HAP-1 (cell line): Measurements from ENCODE around the gene ARPP19.

Experiments
- DNase-seq, 2 experiments: peaks; one replicate each; pipeline ENCODE4 v3.0.0-alpha.2; 2016 to 2020; ENCODE audit warnings: low spot score in 2 of 2
- H3K27me3 ChIP-seq: fragments of 250-450 bp; sonication (Bioruptor Pico); 2 replicates; pipeline ENCODE4 v1.5.1; 2020; ENCODE audit warnings: low read depth, mild to moderate bottlenecking, moderate library complexity
- H3K36me3 ChIP-seq: fragments of 250-450 bp; sonication (Bioruptor Pico); replicated peaks from 2 replicates; pipeline ENCODE4 v1.5.1; 2020; ENCODE audit warnings: mild to moderate bottlenecking
- H3K4me1 ChIP-seq: fragments of 250-450 bp; sonication (Bioruptor Pico); 2 replicates; pipeline ENCODE4 v1.5.1; 2020; ENCODE audit warnings: mild to moderate bottlenecking
- H3K4me3 ChIP-seq: fragments of 250-450 bp; sonication (Bioruptor Pico); 2 replicates; pipeline ENCODE4 v1.5.1; 2020; ENCODE audit warnings: mild to moderate bottlenecking, moderate library complexity
- H3K9me3 ChIP-seq: fragments of 250-450 bp; sonication (Bioruptor Pico); 2 replicates; pipeline ENCODE4 v1.5.1; 2020; ENCODE audit warnings: mild to moderate bottlenecking, moderate library complexity
- in situ Hi-C: fragments of 300-500 bp; cut with MboI; formaldehyde crosslinking; loops from 3 replicates; pipeline ENCODE4 v1.14.3; 2020; ENCODE audit warnings: low sequenced_read_pairs, inconsistent platforms, mixed read lengths

The ARPP19 gene

GRCh38 chr15:52529341-52529924, 39.4 kb downstream of the ARPP19 start:
- H3K4me3 ChIP-seq, result peak overlapping the region; percentile 32
- H3K27me3 ChIP-seq, result no peaks in the 10 kb centered on the region
- no peaks in the 10 kb centered on the region for H3K9me3 ChIP-seq
- no peak for DNase-seq
- in situ Hi-C loops, result no loop called here
- H3K36me3 ChIP-seq, result no peaks in the 10 kb centered on the region
- H3K4me1 ChIP-seq, result peaks cover 23% of the 10 kb centered on the region

GRCh38 chr15:52528564-52529340, 40.1 kb downstream of the ARPP19 start, which contains the start of gene MYO5A:
MYO5A (minus strand) TSS chr15:52528880; CDS start chr15:52528806, 74 bp downstream.
- peak; percentile 56 to 79 for DNase-seq
- Histone ChIP-seq H3K36me3 (no peaks in the 10 kb centered on the region), H3K9me3 (no peaks in the 10 kb centered on the region), H3K4me1 (peaks cover 23% of the 10 kb centered on the region), H3K27me3 (no peaks in the 10 kb centered on the region), H3K4me3 (peak within 1 kb of the TSS; percentile 85)
- in situ Hi-C loops, result no loop called here

DNA sequence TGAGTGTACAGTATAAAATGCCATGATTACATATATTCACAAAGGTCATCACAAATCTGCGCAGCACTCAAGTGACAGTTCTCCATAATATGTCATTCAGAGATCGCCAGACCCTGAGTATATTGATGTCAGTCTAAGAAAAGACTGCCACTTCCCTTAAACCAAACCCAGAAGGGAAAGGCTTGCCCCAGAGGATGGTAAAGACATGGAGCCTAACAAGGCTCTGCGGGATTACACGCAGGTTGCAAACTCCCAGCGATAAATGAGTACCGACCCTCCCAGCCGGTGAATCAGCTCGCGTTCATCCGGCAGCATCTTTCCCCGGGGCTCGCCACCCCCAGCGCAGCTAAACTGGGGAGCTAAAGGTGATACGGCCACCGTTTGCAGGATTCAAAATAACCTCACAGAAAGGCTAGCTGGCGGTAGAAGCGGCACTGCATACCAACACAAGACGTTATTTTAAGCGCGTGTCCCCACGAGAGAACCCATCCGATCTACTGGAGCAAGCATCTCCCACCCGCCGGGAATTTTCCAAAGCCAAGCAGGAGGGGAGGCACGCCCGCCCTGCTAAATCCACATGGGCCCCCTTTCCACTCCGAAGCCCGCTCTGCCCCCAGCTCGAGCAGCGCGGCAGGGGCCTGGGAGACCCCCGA, 40.8 kb downstream of the ARPP19 start:
- Histone ChIP-seq H3K4me3 (peak overlapping the region; percentile 85), H3K9me3 (no peaks in the 10 kb centered on the region), H3K27me3 (no peaks in the 10 kb centered on the region), H3K36me3 (no peaks in the 10 kb centered on the region), H3K4me1 (peaks cover 26% of the 10 kb centered on the region)
- DNase-seq, result peak; percentile 27 to 48
- in situ Hi-C loops, result no loop called here

GRCh38 chr15:52527196-52527910, 41.5 kb downstream of the ARPP19 start:
- peaks cover 33% of the 10 kb centered on the region for H3K4me1 ChIP-seq
- in situ Hi-C loops, result no loop called here
- no peaks in the 10 kb centered on the region for H3K27me3 ChIP-seq
- no peaks in the 10 kb centered on the region for H3K36me3 ChIP-seq
- H3K4me3 ChIP-seq, result peak overlapping the region; percentile 85
- H3K9me3 ChIP-seq, result no peaks in the 10 kb centered on the region
- no peak for DNase-seq

DNA sequence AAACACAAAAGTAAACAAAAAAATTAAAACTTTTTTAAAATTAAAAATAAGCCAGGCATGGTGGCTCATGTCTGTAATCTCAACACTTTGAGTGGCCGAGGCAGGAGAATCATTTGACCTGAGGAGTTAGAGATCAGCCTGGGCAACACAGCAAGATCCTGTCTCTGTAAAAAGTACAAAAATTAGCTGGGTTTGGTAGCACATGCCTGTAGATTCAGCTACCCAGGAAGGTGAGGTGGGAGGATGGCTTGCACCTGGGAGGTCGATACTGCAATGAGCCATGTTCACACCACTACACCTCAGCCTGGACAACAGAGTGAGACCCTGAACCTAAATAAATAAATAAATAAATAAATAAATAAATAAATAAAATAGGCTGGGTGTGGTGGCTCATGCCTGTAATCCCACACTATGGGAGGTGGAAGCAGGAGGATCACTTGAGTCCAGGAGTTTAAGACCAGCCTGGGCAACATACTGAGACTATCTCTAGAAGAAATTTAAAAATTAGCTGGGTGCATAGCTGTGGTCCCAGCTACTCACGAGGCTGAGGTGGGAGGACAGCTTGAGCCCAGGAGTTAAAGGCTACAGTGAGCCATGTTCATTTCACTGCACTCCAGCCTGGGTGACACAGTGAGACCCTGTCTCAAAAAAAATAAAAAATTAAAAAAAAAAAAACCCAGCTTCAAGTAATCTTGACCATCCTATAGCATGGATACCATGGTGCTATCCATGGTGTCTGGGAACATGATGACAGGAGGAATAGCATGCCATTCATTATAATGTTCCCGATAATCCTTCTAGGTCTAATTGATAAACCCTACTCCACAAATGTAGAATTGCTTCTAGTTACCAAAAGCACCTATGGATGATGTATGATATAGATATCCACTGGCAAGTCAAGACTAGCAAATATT, 44.4 kb downstream of the ARPP19 start:
- H3K4me3 ChIP-seq, result no peak overlapping the region
- DNase-seq, result no peak
- H3K27me3 ChIP-seq, result no peaks in the 10 kb centered on the region
- in situ Hi-C loops, result no loop called here
- H3K9me3 ChIP-seq, result no peaks in the 10 kb centered on the region
- no peaks in the 10 kb centered on the region for H3K36me3 ChIP-seq
- peaks cover 34% of the 10 kb centered on the region for H3K4me1 ChIP-seq

GRCh38 chr15:52523647-52524046, 45.2 kb downstream of the ARPP19 start:
- Histone ChIP-seq H3K9me3 (no peaks in the 10 kb centered on the region), H3K36me3 (no peaks in the 10 kb centered on the region), H3K4me3 (no peak overlapping the region), H3K27me3 (no peaks in the 10 kb centered on the region), H3K4me1 (peaks cover 33% of the 10 kb centered on the region)
- no peak for DNase-seq
- in situ Hi-C loops, result no loop called here

GRCh38 chr15:52523192-52523591, 45.6 kb downstream of the ARPP19 start:
- DNase-seq, result no peak
- no peaks in the 10 kb centered on the region for H3K36me3 ChIP-seq
- H3K9me3 ChIP-seq, result no peaks in the 10 kb centered on the region
- no peak overlapping the region for H3K4me3 ChIP-seq
- H3K4me1 ChIP-seq, result peaks cover 38% of the 10 kb centered on the region
- in situ Hi-C loops, result no loop called here
- H3K27me3 ChIP-seq, result no peaks in the 10 kb centered on the region

DNA sequence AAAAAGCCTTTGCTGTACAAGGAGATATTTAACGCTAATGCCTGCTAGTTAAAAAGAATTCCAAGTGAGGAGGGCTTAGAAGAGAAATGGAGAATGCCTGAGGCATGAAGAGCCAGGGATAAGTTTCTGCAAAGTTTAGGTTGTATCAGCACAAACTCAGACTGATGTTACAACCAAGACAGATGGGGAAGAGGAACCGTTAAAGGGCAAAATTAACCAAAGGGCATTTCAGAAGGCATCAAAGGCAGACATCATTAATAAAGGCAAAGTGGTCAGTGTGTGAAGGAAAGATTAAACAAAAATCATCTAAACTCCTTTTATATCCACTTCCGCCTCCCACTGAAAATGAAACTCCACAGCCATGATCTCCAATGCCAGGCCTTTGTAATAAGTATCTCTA, 47.1 kb downstream of the ARPP19 start:
- H3K36me3 ChIP-seq, result no peaks in the 10 kb centered on the region
- H3K9me3 ChIP-seq, result no peaks in the 10 kb centered on the region
- DNase-seq, result no peak
- peaks cover 39% of the 10 kb centered on the region for H3K4me1 ChIP-seq
- in situ Hi-C loops, result no loop called here
- no peak overlapping the region for H3K4me3 ChIP-seq
- no peaks in the 10 kb centered on the region for H3K27me3 ChIP-seq

DNA sequence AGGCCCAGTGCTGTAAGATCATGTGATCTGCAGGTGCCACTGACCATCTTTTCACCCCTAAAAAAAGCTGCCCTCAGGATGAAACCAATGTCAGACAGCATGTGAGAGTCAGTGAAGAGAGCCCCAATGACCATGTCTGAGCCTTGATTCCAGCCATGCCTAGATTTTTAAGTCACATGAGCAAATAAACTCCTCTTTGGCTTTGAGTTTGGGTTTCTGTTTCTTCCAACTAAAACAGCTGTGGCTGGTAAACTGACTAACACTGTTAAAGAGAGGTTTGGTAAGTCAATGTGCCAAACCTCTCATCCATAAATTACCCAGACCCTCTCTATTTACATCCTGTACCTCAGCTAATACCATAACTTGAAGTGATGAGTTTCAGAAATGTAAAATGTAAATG, 48.4 kb downstream of the ARPP19 start:
- Histone ChIP-seq H3K27me3 (no peaks in the 10 kb centered on the region), H3K9me3 (no peaks in the 10 kb centered on the region), H3K4me1 (peaks cover 44% of the 10 kb centered on the region), H3K4me3 (no peak overlapping the region), H3K36me3 (no peaks in the 10 kb centered on the region)
- DNase-seq, result no peak
- in situ Hi-C loops, result no loop called here

- H3K4me1 ChIP-seq, result peaks cover 40% of the 10 kb centered on the region
- H3K9me3 ChIP-seq, result no peaks in the 10 kb centered on the region
- in situ Hi-C loops, result no loop called here
- no peaks in the 10 kb centered on the region for H3K36me3 ChIP-seq
- DNase-seq, result no peak
- H3K27me3 ChIP-seq, result no peaks in the 10 kb centered on the region
- H3K4me3 ChIP-seq, result no peak overlapping the region
These were observed 50.1 kb downstream of the ARPP19 start for GRCh38 chr15:52518487-52519371.

GRCh38 chr15:52517014-52517413, 51.8 kb downstream of the ARPP19 start:
- Histone ChIP-seq H3K4me3 (no peak overlapping the region), H3K36me3 (no peaks in the 10 kb centered on the region), H3K27me3 (no peaks in the 10 kb centered on the region), H3K4me1 (peaks cover 26% of the 10 kb centered on the region), H3K9me3 (no peaks in the 10 kb centered on the region)
- in situ Hi-C loops, result no loop called here
- peak; percentile 31 to 86 for DNase-seq

- Histone ChIP-seq H3K27me3 (no peaks in the 10 kb centered on the region), H3K4me3 (no peak overlapping the region), H3K4me1 (peaks cover 25% of the 10 kb centered on the region), H3K9me3 (no peaks in the 10 kb centered on the region), H3K36me3 (no peaks in the 10 kb centered on the region)
- in situ Hi-C loops, result no loop called here
- DNase-seq, result no peak
These were observed 53.5 kb downstream of the ARPP19 start for GRCh38 chr15:52515343-52515742.
